ENCODE results near the gene USP5. TPM values are rescaled to one million over a fixed set of nuclear protein-coding genes. Genes with fewer than 3 reads are reported as not detected.
"Not testable (repeated sequence)": the region's sequence is repeated elsewhere in the genome, so short reads cannot be mapped to it uniquely, and the experiment has no call there.

Gene USP5
- total RNA-seq, 1 donor from 2014 or later: 83.5 TPM

DNA sequence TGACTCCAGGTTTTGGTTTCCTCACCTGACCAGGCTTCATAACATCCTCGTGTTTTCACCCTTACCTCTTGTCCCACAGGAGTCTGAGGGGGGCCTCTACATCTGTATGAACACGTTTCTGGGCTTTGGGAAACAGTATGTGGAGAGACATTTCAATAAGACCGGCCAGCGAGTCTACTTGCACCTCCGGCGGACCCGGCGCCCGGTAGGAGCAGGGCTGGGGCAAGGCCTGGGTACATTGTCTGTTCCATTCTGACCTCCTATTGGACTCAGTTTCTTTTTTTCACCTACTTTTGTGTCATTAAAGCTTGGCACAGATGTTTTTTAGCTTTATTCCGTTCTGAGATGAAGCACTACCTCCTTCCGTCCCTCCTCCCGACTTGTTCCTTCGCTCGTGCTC lies 3.4 kb downstream of the USP5 start:
- intact Hi-C loops (cut with DNase I): no loop called here
- no peak for DNase-seq (ENCODE audit: low spot score)

DNA sequence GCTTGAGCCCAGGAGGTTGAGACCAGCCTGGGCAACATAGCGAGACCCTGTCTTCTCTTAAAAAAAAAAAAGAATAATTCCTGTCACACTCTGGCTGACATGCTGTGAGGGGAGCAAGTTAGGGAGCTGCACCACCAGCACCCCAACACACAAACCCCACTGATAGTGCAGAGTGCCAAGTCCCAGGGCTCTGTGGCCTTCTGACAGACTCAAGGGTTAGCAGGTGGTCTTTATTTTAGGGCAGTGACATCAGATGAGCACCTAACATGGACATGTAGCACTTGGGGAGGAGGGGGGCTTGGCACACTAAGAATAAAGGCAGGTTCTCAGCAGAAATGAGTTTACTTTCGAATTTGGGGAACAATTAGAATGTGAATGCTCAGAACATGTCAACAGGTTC lies 6.8 kb downstream of the USP5 start:
- intact Hi-C loops (cut with DNase I): no loop called here

DNA sequence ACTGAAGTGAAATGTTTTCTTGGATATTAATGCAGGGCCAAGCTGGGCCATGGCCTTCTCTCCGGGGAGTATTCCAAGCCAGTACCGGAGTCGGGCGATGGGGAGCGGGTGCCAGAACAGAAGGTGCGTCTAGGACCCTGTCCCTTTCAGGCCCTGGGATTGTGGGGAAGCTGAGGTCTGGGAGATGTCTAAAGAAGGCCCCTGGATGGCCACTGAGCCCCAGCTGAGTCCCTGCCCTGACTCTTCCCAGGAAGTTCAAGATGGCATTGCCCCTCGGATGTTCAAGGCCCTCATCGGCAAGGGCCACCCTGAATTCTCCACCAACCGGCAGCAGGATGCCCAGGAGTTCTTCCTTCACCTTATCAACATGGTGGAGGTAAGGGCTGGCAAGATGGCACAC lies 8.2 kb downstream of the USP5 start:
- DNase-seq (ENCODE audit: low spot score): no peak
- intact Hi-C loops (cut with DNase I): no loop called here

More for the DNA sequence above, 6.8 kb downstream of the USP5 start:
- DNase-seq (ENCODE audit: low spot score): no peak

DNA sequence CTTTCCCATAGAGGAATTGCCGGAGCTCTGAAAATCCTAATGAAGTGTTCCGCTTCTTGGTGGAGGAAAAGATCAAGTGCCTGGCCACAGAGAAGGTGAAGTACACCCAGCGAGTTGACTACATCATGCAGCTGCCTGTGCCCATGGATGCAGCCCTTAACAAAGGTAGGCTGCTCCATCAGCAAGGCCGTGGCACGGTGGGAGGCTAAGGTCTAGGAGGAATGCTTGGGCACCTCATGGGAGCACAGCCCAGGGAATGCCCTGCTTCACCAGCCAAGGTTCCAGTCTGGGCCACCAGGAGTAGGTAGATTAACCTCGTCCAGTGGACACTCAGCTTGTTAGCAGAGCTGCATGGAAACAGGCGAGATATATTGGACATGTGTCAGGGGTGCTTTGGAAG lies 9.0 kb downstream of the USP5 start:
- no peak for DNase-seq (ENCODE audit: low spot score)
- intact Hi-C loops (cut with DNase I): no loop called here

DNA sequence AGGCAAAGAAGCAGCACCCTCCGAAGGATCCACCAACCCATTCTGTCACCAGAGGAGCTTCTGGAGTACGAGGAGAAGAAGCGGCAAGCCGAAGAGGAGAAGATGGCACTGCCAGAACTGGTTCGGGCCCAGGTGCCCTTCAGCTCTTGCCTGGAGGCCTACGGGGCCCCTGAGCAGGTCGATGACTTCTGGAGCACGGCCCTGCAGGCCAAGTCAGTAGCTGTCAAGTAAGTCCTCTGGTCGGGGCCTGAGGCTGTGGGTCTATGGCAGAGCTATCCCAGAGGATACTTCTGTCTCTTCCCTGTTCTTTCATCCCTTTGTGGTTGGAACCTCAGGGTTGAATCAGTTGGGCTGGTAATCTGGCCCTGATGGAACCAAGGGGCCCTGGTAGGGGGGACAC lies 9.4 kb downstream of the USP5 start:
- DNase-seq (ENCODE audit: low spot score): no peak
- intact Hi-C loops (cut with DNase I): no loop called here

DNA sequence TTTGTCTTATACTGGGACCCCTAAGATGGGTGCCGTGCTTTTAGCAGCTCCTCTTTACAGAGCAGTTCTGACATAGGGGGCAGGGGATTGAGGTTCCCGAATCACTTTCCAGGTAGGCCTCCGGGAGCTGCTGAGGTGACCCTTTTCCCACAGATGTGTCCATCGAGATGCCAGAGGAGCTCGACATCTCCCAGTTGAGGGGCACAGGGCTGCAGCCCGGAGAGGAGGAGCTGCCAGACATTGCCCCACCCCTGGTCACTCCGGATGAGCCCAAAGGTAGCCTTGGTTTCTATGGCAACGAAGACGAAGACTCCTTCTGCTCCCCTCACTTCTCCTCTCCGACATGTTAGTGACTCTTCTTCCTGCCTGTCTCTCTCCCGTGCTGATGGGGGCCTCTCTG lies 11.1 kb downstream of the USP5 start:
- no peak for DNase-seq (ENCODE audit: low spot score)
- intact Hi-C loops (cut with DNase I): no loop called here

DNA sequence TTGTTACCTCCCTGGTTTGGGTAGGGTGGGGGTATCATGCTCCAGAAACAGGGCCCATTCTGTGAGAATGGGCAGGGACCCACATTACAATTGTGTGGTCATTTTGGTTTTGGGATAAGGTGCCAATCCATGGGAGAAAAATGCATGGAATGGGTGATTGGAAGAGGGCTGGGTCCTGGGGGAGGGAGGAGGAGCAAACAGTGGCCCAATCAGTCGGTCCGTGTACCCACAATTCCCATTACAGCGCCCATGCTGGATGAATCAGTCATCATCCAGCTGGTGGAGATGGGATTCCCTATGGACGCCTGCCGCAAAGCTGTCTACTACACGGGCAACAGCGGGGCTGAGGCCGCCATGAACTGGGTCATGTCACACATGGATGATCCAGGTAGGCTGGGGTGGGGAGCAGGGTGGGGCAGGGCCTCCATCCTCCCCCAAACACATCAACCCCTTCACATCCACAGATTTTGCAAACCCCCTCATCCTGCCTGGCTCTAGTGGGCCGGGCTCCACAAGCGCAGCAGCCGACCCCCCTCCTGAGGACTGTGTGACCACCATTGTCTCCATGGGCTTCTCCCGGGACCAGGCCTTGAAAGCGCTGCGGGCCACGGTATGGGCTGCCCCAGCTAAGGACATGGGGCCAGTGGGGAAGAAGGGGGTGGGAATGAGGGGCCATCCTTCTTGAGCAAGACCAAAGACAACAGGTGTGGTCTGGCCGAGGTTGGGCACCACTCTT lies 11.8 kb downstream of the USP5 start:
- intact Hi-C loops (cut with DNase I): no loop called here
- DNase-seq (ENCODE audit: low spot score): no peak

DNA sequence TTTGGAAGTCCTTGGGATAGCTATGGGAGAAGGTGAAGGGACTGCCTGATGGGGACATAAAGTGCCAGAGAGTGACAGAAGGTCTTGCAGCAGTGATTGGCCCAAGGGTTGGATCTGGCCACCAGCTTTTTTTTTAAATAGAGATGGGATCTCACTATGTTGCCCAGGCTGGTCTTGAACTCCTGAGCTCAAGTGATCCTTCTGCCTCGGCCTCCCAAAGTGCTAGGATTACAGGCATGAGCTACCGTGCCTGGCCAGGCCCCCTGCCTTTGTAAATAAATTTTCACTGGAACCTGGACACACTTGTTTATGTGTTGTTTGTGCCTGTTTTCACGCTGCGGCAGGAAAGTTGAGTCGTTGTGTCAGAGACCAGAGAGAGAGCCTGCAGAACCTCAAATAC lies 13.4 kb downstream of the USP5 start:
- DNase-seq (ENCODE audit: low spot score); intact Hi-C loops (cut with DNase I): not testable (repeated sequence)

DNA sequence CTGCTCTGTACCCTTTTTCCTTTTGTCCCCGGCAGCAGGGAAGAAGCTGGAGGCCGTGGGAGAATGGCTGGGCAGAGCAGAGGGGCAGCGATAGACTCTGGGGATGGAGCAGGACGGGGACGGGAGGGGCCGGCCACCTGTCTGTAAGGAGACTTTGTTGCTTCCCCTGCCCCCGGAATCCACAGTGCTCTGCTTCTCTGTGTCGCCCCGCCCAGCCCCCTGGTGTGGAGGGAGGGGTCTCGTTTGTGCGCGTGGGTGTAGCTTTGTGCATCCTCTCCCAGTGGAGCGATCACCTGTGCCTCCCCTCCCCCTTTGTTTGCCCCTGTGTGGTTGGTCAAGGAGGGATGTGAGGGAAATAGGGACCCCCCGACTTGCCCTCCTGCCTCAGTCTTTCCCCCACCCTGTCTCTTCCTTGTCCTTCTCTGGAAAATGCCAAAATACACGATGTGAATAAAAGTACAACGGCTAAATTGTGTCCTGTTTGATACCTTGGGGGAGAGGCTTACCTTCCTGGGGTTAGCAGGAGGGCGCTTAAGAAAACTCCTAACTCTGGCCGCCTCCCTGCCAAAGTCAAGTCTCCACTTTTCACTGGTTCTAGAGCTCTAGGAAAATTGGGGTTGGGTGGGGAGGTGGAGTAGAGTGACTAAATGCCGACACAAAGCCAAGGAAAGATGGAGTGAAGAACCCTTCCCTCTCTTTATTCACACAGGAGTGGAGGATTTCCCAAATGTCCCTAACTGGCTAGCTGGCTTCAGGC lies 14.4 kb downstream of the USP5 start:
- intact Hi-C loops (cut with DNase I): no loop called here
- no peak for DNase-seq (ENCODE audit: low spot score)

DNA sequence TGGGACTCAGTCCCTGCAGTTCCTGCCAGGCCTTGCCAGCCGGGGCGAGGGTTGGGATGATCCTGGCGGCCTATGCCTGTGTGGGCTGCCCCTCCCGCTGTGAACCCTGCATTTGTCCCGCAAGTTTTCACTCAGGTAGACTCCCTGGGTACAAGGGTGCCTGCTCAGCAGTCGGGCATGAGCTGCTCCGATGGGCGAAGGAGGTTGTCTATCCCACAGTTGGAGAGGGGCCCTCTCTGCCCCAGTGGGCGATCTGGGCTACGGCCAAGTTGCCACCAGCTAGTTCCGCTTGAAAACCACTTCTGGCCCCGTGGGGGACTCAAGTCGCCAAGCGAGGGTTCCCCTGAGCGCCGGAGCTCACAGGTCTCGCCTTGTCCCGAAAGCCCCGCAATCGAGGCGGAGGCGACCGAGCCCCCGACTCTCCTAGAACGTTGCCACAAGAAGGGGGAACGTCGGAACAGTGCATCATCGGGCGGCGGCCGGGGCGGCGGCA lies 15.0 kb downstream of the USP5 start:
- intact Hi-C loops (cut with DNase I): no loop called here
- DNase-seq (ENCODE audit: low spot score): no peak

DNA sequence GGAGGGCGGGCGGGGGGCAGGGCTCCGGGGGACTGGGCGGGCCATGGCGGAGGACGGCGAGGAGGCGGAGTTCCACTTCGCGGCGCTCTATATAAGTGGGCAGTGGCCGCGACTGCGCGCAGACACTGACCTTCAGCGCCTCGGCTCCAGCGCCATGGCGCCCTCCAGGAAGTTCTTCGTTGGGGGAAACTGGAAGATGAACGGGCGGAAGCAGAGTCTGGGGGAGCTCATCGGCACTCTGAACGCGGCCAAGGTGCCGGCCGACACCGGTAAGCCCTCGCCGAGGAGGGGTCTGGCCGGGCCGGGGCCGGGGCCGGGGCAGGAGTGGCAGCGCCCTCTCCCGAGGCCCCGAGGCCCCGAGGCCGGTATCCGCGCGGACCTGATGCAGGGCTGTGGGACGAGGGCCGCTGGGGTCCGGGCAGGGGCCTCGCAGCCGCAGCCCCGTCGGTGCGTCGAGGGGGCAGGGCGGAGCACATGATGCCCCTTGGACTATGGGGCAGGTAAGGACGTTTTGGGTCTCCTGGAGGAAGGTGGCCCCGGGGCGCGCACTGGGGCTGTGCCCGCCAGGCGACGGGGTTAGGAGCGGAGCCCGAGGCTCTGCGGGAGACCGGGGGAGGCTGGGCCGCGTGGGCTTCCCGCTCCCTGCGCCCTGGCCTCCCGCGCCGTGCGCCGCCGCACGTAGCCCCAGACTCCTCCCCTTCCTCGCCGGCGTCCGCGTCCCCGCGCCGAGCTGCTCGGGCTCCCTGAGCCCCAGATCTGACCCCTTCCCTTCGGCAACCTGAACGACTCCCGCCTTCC lies 15.7 kb downstream of the USP5 start, which contains the start of gene TPI1:
Gene TPI1 (plus strand): TSS at position 119 of the 798 bp plus-strand sequence. CDS start 36 bp downstream, at position 155.
- DNase-seq (ENCODE audit: low spot score): peak; percentile 95
- intact Hi-C loops (cut with DNase I): no loop called here

DNA sequence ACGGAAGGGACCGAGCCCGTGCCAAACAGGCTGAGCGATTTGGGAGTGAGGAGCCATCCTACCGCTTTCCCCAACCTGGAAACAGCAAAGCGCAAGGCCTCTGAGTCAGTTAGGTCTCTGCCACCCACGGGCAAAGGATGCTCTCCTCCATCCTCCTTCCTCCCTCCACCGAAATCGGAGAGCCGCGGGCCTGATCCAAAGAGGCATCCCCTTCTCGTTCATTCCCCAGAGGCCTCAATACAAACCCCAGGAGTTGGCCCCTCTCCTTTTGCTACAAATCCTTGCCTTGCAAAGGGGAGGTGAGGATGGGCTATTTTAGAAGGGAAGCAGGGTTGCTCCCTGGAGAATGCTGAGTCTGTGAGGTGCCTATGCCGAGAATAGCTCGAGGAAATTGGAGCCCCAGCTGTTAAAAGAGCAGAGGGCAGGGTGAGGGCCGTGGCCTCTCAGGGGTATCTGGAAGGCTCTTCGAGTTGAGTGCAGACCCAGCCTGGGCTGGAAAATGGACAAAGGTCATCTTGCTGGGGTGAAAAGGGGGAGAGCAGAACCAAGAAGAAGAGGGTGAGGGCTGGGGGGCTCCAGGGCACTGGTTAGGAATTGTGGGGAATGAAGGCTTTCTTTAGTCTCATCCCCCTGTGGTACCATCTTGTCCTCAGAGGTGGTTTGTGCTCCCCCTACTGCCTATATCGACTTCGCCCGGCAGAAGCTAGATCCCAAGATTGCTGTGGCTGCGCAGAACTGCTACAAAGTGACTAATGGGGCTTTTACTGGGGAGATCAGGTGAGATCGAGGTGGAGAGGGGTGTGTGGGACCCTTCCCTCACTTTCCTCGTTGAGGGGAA lies 16.5 kb downstream of the USP5 start:
- DNase-seq (ENCODE audit: low spot score): no peak
- intact Hi-C loops (cut with DNase I): no loop called here

DNA sequence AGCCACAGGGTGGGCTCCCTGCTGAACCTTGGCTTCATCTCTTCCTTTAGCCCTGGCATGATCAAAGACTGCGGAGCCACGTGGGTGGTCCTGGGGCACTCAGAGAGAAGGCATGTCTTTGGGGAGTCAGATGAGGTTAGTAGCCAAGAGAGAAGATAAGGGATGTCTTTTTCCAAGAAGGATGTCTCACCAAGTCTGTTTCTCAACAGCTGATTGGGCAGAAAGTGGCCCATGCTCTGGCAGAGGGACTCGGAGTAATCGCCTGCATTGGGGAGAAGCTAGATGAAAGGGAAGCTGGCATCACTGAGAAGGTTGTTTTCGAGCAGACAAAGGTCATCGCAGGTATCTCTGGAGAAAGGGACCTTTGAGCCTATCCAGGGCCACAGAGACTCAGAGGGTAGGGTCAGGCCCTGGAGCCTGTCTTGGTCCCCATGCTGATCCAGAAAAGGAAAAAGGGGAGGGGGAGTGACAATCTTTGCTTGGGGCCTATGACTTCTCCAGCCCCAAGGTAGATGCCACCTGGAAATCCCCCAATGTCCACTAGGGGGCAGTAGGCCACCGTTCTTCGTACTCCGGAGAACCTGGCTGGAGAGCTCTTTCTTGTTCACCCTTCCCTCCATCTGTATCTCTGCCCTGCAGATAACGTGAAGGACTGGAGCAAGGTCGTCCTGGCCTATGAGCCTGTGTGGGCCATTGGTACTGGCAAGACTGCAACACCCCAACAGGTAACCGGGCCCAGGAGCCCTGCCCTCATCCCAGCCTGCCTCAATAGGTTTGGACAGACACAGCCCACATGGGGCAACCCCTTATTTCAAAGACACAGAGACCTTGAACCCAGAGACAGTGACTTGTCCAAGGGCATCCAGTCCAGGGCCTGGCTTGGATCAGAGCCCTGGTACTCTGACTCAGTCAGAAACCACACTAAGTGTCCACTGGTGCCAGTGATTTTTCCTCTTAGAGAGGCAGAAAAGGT lies 17.4 kb downstream of the USP5 start:
- intact Hi-C loops (cut with DNase I): no loop called here
- DNase-seq (ENCODE audit: low spot score): peak; percentile 90

DNA sequence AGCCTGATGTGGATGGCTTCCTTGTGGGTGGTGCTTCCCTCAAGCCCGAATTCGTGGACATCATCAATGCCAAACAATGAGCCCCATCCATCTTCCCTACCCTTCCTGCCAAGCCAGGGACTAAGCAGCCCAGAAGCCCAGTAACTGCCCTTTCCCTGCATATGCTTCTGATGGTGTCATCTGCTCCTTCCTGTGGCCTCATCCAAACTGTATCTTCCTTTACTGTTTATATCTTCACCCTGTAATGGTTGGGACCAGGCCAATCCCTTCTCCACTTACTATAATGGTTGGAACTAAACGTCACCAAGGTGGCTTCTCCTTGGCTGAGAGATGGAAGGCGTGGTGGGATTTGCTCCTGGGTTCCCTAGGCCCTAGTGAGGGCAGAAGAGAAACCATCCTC lies 18.4 kb downstream of the USP5 start:
- DNase-seq (ENCODE audit: low spot score); intact Hi-C loops (cut with DNase I): not testable (repeated sequence)

DNA sequence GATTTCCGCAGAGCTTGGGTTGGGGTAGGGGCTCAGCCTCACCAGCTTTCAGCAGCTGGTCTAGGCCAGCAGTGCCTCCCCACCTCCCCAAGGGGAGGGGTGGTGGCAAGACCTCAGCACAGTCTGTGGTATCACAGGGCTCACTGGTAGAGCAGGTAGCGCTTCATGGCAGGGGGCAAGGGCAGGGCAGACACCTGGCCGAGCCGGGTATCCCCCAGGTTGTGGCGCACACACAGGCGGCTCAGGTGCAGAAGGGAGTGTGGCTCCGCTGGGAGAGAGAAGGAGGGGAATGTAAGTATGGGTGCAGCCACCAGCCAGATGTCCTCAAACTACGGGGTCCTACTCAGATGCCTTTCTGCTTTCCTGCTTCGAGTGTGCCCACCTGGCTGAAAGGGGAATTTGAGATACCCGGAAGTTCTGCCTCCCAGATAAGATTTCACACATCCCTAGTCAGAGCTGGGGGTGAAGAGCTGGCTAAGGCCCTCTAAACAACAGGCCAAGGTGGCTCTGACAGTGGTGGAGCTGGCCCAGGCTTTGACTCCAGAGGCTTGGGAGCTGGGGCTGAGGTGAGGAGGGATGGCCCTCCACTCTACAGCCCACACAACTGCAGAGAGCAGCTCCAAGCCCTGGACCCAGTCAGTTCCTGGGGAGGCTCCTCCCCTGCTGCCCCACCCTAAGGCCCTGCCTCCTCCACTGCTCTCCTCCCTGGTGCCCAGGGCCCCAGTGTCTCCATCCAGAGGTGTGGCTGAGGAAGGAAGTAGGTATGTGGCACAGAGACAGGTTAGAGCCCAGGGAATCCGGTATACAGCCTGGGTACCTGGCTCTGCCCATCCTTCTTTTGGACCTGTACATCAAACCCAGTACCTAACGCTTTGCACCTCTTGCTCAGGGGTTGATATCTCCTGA lies 19.4 kb downstream of the USP5 start:
- no peak for DNase-seq (ENCODE audit: low spot score)
- intact Hi-C loops (cut with DNase I): no loop called here

DNA sequence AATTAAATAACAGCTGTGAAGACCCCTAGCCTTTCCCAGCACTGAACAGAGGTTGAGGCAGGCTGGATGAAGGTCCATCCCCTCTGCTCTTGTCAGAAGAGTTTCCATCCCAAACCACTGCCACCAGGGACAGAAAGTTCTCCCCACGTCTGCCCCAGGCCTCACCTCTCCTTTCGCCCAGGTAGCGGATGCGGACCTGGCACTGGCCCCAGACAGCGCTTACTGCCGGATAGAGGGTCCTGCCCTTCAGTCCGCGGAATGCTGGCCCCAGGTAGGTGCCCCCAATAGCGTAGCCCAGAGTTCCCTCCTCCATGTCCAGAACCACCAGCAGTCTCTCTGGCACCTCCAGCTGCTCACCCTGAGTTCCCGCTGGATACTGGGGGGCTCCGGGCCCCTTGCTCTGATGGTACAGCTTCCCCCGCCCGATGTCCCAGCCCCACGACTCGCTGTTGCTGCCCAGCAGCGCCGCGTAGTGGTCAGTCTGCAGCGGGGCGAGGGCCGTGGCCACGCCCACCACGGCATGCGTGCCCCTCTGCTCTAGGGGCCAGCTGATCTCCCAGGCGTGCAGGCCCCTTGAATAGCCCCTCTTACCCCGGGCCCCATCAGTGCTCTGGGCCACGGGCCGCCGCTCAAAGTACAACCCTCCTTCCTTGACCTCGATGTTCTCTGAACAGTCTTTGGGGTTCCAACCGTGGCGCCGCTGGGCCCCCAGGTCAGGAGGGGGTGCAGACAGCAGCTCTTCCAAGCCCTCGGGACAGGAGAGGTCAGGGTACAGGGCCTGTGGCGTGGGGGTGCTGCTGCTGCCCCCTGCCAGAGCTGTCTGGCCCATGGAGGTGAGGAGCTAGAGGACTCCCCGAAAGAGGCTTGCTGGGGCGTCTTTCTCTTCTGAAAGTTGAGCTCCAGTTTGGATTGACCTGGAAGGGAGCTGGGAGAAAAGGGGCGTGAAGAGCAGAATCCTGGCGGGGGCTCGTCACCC lies 20.4 kb downstream of the USP5 start:
- peak; percentile 94 for DNase-seq (ENCODE audit: low spot score)
- intact Hi-C loops (cut with DNase I): loop anchor here (2.0 kb wide), 1 partner anchor 32 kb away; the partner anchor contains the start of gene LRRC23

All from cardiac septum (tissue), 1 donor.